Lung (tissue), 12 donors: Measurements from ENCODE around the gene SHOC2. TPM values are rescaled to one million over a fixed set of nuclear protein-coding genes. Genes with fewer than 3 reads are reported as not detected.

Source experiments
- ATAC-seq: fragments of 200-7000 bp; cut with Tn5 transposase; one replicate; pipeline ENCODE4 v1.9.1; 2020; ENCODE audit warnings: moderate number of reproducible peaks; ENCODE audit not compliant: insufficient read depth, low FRiP score
- DNase-seq, 3 donors: peaks; one replicate each; pipeline ENCODE4 v3.0.0-alpha.2; 2013 to 2017
- H3K27ac ChIP-seq, 2 donors: one replicate each; pipeline ENCODE4 v1.5.1; 2013; ENCODE audit warnings: mild to moderate bottlenecking in 2 of 2, moderate library complexity in 2 of 2, control low read depth in 1 of 2, inconsistent platforms in 1 of 2, low read depth in 1 of 2, low read length in 1 of 2
- H3K27me3 ChIP-seq, 3 donors: one replicate each; pipeline ENCODE4 v1.5.1; 2013; ENCODE audit warnings: low read length in 2 of 3; ENCODE audit not compliant: control insufficient read depth in 3 of 3, insufficient read depth in 3 of 3
- H3K36me3 ChIP-seq, 4 donors: one replicate each; pipeline ENCODE4 v1.5.1; 2013; ENCODE audit warnings: low read length in 4 of 4, mild to moderate bottlenecking in 1 of 4, moderate library complexity in 1 of 4; ENCODE audit not compliant: control insufficient read depth in 4 of 4, insufficient read depth in 4 of 4
- H3K4me1 ChIP-seq, 5 donors: one replicate each; pipeline ENCODE4 v1.5.1; 2013; ENCODE audit warnings: low read length in 5 of 5, mild to moderate bottlenecking in 2 of 5, moderate library complexity in 1 of 5; ENCODE audit not compliant: control insufficient read depth in 5 of 5, insufficient read depth in 5 of 5
- H3K4me3 ChIP-seq: one replicate; pipeline ENCODE4 v1.5.1; 2013; ENCODE audit warnings: mild to moderate bottlenecking, control low read depth, moderate library complexity
- H3K9ac ChIP-seq, 2 donors: one replicate each; pipeline ENCODE4 v1.5.1; 2013; ENCODE audit warnings: low read length in 2 of 2, control low read depth in 1 of 2; ENCODE audit not compliant: insufficient read depth in 1 of 2
- H3K9me3 ChIP-seq, 4 donors: one replicate each; pipeline ENCODE4 v1.5.1; 2013; ENCODE audit warnings: low read length in 3 of 4, mild to moderate bottlenecking in 1 of 4, moderate library complexity in 1 of 4; ENCODE audit not compliant: control insufficient read depth in 4 of 4, insufficient read depth in 3 of 4
- CTCF ChIP-seq: IDR thresholded peaks from 2 replicates; pipeline ENCODE4 v1.5.1; 2012; ENCODE audit warnings: mild to moderate bottlenecking; ENCODE audit errors: control extremely low read depth, extremely low read depth
- WGBS, 2 donors: extraction: QIAGEN DNeasy Blood & Tissue Kit; methylation state at CpG; one replicate each; pipeline ENCODE4 v1.1.7; 2013; 5-methylcytosine and 5-hydroxymethylcytosine counted together
- polyA plus RNA-seq, 2 donors: library from polyadenylated mRNA; stranded (reverse); fragments of 200-250 nt; gene quantifications; one replicate each; pipeline ENCODE4 v1.2.1, GENCODE V29; 2013
- total RNA-seq, 2 donors: library from RNA; depleted of rRNA in 1 of 2; stranded (reverse); fragments of >200 nt in 1 of 2; gene quantifications; one replicate each; pipeline ENCODE4 v1.2.1, GENCODE V29; 2014 to 2021
- donor health status: control.
- donor health status: control.
- donor health status: Bipolar disorder and iron deficiency.
- donor health status: healthy.
- donor health status: DM: yes; HTN: yes; CAD: no.

Gene SHOC2
- total and polyA plus RNA-seq, 4 donors: 17.3 to 74.9 (median 35.3) TPM

DNA sequence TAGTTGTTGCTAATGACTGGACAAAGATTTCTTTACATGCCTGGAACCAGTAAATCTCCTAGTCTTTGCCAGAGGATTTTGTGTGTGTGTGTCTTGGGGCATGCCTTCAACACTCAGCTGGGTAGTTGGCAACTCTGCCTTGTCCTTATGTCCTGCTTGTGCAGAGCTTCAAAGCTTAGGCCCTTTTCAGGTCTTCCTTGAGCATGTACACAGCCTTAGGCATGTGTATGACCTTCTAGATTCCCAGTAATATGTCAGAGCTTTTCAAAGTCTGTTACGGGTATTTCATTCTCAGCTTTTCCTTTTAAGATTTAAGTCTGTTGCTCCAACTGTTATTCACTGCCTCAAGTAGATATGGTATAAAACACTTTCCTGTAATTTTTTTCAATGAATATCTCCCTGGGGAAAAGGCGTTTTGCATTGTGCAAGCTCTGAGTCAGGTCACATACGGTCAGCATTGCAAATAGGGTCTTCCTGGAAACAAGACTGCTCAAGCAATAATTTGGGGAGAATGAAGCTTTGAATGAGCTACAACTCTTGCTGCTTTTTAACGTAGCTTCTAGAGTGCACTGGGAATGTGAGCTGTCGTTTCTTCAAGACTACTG lies 25.5 kb downstream of the SHOC2 start:
- no peak for ATAC-seq
- TF ChIP-seq CTCF: no peak
- Histone ChIP-seq H3K27ac (no peak overlapping the region), H3K9ac (no peak overlapping the region), H3K4me3 (no peak overlapping the region), H3K4me1 (peaks cover 0 to 14% (median 0%) of the 10 kb centered on the region in 5 donors), H3K9me3 (peaks cover 0 to 4% (median 0%) of the 10 kb centered on the region in 4 donors), H3K36me3 (peaks cover 0 to 13% (median 9%) of the 10 kb centered on the region in 4 donors), H3K27me3 (no peaks in the 10 kb centered on the region)
- no peak for DNase-seq
- 43 to 74% methylated on average over 5 of the region's 5 CpGs for WGBS, 2 donors

DNA sequence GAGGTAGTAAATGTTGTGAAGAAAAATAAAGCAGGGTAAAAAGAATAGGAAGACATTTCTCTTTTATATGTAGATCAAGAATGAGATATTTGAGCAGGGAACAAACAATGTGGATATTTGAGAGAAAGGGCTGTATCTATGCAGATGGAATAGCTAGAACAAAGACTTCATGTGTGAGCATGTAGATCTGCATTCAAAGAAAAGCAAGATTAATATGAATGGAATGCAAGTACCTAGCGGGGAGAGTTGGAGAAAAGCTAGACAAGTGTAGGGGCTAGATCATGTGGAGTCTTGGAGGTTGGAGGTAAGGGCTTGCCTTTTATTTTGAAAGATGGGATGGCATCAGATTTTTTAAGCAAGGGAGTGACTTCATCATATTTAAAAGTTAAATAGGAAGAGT lies 27.1 kb downstream of the SHOC2 start:
- Histone ChIP-seq H3K36me3 (peaks cover 0 to 13% (median 9%) of the 10 kb centered on the region in 4 donors), H3K27me3 (no peaks in the 10 kb centered on the region), H3K27ac (no peak overlapping the region), H3K4me3 (no peak overlapping the region), H3K9me3 (peaks cover 0 to 4% (median 0%) of the 10 kb centered on the region in 4 donors), H3K4me1 (peaks cover 0 to 14% (median 0%) of the 10 kb centered on the region in 5 donors), H3K9ac (no peak overlapping the region)
- TF ChIP-seq CTCF: no peak
- ATAC-seq (no peak), DNase-seq (no peak)
- 74 to 94% methylated on average over 1 of the region's 1 CpG for WGBS, 2 donors

DNA sequence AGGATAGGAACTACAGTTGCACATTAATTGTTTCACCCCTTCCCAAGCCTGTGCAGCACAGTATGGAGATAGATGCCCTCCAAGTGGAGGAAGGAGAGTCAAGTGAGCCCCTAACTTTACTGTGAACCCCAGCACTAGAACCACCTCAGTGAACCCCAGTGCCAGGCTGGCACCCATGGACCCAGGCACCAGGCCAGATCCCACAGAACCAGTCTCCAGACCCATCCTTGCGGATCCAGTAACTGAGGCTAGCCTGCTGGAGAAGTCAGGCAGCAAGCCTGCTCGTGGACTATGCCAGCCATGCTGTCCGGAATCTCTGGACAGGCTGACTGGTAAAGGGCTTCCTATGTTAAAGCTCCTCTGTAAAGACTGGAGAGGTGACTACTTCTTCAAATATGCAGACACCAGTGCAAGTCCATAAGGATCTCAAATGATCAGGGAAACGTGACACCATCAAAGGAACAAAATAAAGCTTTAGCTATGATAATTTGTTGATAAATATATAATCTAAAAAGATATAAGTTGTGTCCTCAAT lies 27.7 kb downstream of the SHOC2 start:
- WGBS, 2 donors: 73 to 83% methylated on average over 4 of the region's 4 CpGs

More for the DNA sequence above, 27.7 kb downstream of the SHOC2 start:
- Histone ChIP-seq H3K27ac (no peak overlapping the region), H3K4me3 (no peak overlapping the region), H3K27me3 (no peaks in the 10 kb centered on the region), H3K36me3 (peaks cover 0 to 13% (median 9%) of the 10 kb centered on the region in 4 donors), H3K4me1 (peaks cover 0 to 14% (median 0%) of the 10 kb centered on the region in 5 donors), H3K9ac (no peak overlapping the region), H3K9me3 (peaks cover 0 to 4% (median 0%) of the 10 kb centered on the region in 4 donors)
- no peak for ATAC-seq
- TF ChIP-seq CTCF: no peak
- DNase-seq: no peak
